AG10803 (cell line): Measurements from ENCODE around the gene WDR17.
A peak's percentile ranks its signal among the peaks of the same experiment; 100 is the strongest.

Source experiments
- DNase-seq: peaks from one replicate; pipeline ENCODE4 v3.0.0; 2010; ENCODE audit warnings: low read depth
- H3K4me3 ChIP-seq: 2 replicates; pipeline ENCODE4 v1.5.1; 2011; ENCODE audit warnings: mild to moderate bottlenecking, low read length, control low read depth
- TF ChIP-seq, protein P1 (sequence below): conservative IDR thresholded peaks from 2 replicates; pipeline ENCODE4 v1.5.1; 2011; ENCODE audit warnings: mild to moderate bottlenecking, low read length, control low read depth, inconsistent platforms

The WDR17 gene

DNA sequence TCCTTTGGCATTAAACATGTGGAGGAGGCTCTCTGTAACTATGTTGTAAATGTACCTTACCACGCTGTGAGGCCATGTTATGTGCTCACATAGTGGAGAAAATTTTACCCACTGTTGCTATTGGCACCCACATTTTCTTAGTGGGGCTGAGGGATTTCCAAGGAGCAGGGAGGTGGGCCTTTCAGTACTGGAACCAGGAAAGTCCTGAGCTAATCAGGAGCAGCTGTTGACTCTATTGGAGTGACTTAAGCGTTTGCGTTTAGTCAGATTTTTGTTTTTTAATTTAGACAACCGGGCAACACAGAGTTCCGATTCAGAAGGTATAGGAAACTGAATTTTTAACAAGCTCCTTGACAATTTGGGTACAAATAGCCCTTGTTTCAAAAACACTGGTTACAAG lies 30.7 kb upstream of the WDR17 start:
- TF ChIP-seq, protein P1, sequence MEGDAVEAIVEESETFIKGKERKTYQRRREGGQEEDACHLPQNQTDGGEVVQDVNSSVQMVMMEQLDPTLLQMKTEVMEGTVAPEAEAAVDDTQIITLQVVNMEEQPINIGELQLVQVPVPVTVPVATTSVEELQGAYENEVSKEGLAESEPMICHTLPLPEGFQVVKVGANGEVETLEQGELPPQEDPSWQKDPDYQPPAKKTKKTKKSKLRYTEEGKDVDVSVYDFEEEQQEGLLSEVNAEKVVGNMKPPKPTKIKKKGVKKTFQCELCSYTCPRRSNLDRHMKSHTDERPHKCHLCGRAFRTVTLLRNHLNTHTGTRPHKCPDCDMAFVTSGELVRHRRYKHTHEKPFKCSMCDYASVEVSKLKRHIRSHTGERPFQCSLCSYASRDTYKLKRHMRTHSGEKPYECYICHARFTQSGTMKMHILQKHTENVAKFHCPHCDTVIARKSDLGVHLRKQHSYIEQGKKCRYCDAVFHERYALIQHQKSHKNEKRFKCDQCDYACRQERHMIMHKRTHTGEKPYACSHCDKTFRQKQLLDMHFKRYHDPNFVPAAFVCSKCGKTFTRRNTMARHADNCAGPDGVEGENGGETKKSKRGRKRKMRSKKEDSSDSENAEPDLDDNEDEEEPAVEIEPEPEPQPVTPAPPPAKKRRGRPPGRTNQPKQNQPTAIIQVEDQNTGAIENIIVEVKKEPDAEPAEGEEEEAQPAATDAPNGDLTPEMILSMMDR, result no peak
- peak; percentile 16 for DNase-seq
- no peak overlapping the region for H3K4me3 ChIP-seq

DNA sequence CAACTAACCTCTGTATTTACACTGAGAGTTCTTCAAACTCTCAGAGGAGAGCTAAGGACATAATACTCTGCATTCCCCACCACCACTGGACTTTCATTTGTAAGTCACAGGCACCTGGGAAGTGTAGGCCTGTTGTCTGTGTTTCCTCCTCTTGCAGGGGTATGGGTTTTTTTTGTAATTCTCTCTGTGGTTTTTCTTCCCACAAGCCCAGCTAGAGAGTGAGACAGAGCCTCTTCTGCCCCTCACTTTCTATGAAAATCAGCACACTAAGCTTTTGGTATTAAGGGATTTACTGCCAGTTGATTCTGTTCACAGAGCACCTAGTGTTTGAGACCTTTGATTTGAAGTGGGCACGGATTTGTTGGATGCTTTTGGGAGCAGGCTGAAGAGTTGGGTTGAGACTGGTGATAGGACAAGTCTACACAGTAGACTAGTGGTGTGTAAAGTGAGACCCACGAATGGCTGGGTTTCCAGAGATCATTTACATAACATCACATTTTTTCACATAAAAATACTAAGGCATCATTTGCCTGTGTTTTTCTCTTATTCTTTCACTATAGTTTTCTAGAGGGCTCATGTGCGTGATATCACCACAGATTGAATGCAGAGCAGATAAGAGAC lies 28.9 kb upstream of the WDR17 start:
- DNase-seq, result no peak
- TF ChIP-seq, protein P1, result no peak
- no peak overlapping the region for H3K4me3 ChIP-seq

DNA sequence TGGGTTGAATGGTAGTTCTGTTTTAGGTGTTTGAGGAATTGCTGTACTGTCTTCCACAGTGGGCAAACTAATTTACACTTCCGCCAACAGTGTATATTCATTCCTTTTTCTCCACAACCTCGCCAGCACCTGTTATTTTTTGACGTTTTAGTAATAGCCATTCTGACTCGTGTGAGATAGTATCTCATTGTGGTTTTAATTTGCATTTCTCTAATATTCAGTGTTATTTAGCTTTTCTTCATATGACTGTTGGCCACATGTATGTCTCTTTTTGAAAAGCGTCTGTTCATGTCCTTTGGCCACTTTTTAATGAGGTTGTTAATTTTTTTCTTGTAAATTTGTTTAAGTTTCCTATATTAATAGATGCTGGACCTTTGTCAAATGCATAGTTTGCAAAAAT lies 26.9 kb upstream of the WDR17 start:
- no peak for DNase-seq
- TF ChIP-seq, protein P1, result no peak
- H3K4me3 ChIP-seq, result no peak overlapping the region

- no peak overlapping the region for H3K4me3 ChIP-seq
- no peak for DNase-seq
- TF ChIP-seq, protein P1, result no peak
Observed at GRCh38 chr4:176042195-176042594, 23.4 kb upstream of the WDR17 start.

GRCh38 chr4:176043838-176044588 lies 21.6 kb upstream of the WDR17 start:
- TF ChIP-seq, protein P1, result no peak
- no peak overlapping the region for H3K4me3 ChIP-seq
- no peak for DNase-seq

GRCh38 chr4:176044589-176044951 lies 21.1 kb upstream of the WDR17 start:
- TF ChIP-seq, protein P1, result no peak
- H3K4me3 ChIP-seq, result no peak overlapping the region
- peak; percentile 37 for DNase-seq

GRCh38 chr4:176048631-176049030 lies 17.0 kb upstream of the WDR17 start:
- DNase-seq, result no peak

More at GRCh38 chr4:176048631-176049030, 17.0 kb upstream of the WDR17 start:
- no peak overlapping the region for H3K4me3 ChIP-seq
- TF ChIP-seq, protein P1, result no peak
